GM18502 (cell line): ENCODE results near the gene SDHAF2.
"Not testable (repeated sequence)": the region's sequence is repeated elsewhere in the genome, so short reads cannot be mapped to it uniquely, and the experiment has no call there.

Experiments used
- ATAC-seq: cut with Tn5 transposase; IDR thresholded peaks from one replicate; pipeline ENCODE4 v1.9.1; 2021; ENCODE audit warnings: mild to moderate bottlenecking; ENCODE audit not compliant: unreplicated experiment, poor library complexity

The SDHAF2 gene

GRCh38 chr11:61474013-61474643 is 44.2 kb downstream of the SDHAF2 start:
- ATAC-seq = no peak

GRCh38 chr11:61475433-61475832 is 45.5 kb downstream of the SDHAF2 start:
- no peak for ATAC-seq

GRCh38 chr11:61476371-61476770 is 46.4 kb downstream of the SDHAF2 start:
- no peak for ATAC-seq

- no peak for ATAC-seq
Observed at GRCh38 chr11:61477126-61477525, 47.2 kb downstream of the SDHAF2 start.

DNA sequence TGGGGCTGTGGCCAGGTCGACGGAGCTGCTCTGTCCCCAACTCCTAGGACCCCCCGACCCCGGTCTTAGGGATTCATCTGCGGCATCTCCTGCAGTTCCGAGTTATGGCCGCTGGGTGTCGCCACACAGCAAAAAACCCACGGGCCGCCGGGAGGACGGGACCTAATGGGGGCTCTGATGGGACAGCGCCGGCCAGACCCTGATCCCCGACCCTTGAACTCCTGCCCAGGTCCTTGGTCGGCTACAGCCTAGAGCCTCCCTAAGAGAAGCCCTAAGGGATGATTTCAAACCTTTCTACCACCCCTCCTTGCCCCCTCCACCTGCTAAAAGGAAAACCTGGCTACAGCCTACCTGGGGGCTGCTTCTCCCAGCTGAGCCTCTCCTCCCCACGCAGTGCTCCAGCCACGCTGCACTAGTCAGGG is 47.8 kb downstream of the SDHAF2 start:
- ATAC-seq = no peak

DNA sequence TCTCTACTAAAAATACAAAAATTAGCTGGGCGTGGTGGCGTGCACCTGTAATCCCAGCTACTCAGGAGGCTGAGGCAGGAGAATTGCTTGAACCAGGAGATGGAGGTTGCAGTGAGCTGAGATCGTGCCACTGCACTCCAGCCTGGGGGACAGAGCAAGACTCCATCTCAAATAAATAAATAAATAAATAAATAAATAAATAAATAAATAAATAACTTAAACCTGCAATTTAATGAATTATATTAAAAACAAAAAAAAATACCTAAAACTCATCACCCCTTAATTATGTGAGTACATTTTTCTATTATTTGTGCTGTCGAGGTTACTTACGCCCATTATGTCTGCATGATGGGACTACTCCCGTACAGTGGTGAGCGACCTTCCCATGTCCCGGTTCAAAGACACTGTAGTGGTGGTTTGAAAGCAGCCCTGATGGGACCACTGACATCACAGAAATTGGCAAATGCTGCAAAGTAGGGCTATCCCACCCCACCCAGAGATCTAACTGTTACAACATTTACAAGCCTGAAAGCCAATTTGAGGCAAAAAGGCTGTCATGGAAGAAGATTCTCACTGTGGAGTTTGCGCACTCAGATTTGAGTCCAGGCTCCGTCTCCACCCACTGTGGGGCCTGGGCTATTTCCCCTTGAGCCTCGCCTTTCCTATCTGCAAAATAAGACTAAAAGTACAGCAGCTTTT is 49.6 kb downstream of the SDHAF2 start:
- ATAC-seq = not testable (repeated sequence)

- no peak for ATAC-seq
Observed at GRCh38 chr11:61480261-61480993, 50.5 kb downstream of the SDHAF2 start.

- no peak for ATAC-seq
Observed at GRCh38 chr11:61480994-61481335, 51.0 kb downstream of the SDHAF2 start.

DNA sequence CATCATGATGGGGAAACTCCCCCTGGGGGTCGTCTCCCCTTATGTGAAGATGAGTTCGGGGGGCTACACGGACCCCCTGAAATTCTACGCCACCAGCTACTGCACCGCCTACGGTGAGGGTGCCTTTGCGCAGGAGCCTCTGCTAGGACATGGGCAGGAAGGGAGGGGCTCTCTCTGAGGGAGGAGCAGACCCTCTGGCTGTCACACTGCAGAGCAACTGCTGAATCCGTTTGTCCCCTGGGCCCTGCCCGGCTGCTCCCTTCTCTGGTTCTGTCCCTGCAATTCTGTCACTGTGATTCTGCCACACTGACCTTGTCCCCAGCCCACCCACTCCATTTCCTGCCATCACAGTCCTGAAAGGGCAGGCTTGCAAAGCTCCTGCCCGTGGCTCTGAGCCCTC is 51.9 kb downstream of the SDHAF2 start:
- no peak for ATAC-seq

DNA sequence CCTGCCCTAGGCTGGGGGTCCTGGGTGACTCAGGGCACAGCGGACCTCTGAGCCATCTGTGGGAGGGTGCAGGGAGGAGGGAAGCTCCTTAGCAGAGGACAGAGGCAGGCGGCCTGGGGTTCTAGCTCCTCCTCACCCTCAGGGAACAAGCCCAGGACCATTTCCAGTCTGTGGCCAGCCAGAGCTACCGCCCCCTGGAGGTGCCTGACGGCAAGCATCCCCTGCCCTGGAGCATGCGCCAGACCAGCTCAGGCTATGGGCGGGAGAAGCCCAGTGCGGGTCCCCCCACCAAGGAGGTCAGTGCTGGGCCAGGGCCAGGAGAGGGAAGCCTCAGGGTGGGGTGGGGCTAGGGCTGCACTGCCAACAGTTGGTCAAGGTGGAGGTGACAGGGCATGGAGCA is 52.6 kb downstream of the SDHAF2 start:
- ATAC-seq = no peak

DNA sequence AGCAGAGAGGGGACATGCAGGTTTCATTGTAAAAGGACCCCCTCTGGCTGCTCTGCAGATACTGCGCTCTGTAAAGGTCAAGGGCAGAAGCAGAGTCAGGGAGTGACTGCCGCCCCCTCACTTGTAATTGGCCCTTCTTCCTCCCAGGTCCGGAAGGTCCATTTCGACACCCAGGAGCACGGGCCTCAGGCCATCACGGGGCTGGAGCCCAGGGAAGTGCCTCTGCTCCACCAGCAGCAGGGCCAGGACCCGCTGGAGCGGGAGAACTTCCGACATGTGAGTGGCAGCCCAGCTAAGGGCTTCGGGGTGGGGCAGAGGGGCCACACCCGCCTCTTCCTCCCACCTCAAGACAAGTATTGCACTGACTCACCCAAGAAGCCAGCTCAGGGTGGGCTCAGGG is 54.6 kb downstream of the SDHAF2 start:
- no peak for ATAC-seq

DNA sequence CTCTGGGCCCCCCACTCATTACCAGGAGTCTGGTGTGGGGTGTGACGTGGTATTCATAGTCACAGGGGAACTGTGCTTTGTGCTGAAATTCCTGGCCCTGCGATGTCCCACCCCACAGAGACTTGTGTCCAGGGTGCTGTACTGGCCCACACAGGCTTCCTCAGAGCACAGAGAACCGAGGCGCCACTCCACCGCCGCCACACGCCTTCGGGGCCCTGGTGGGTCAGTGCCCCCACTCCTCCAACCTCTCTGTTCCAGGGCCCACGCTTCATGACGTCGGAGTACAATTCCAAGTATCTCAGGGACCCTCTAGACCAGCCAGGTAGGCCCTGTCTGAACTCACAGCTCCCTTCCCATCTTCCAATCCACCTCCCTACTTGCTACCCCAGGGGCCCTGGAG is 55.2 kb downstream of the SDHAF2 start:
- no peak for ATAC-seq

GRCh38 chr11:61486011-61486620 is 56.2 kb downstream of the SDHAF2 start:
- ATAC-seq = no peak

- no peak for ATAC-seq
Observed at GRCh38 chr11:61486779-61487178, 56.9 kb downstream of the SDHAF2 start.

- no peak for ATAC-seq
Observed at GRCh38 chr11:61487342-61488025, 57.6 kb downstream of the SDHAF2 start.

DNA sequence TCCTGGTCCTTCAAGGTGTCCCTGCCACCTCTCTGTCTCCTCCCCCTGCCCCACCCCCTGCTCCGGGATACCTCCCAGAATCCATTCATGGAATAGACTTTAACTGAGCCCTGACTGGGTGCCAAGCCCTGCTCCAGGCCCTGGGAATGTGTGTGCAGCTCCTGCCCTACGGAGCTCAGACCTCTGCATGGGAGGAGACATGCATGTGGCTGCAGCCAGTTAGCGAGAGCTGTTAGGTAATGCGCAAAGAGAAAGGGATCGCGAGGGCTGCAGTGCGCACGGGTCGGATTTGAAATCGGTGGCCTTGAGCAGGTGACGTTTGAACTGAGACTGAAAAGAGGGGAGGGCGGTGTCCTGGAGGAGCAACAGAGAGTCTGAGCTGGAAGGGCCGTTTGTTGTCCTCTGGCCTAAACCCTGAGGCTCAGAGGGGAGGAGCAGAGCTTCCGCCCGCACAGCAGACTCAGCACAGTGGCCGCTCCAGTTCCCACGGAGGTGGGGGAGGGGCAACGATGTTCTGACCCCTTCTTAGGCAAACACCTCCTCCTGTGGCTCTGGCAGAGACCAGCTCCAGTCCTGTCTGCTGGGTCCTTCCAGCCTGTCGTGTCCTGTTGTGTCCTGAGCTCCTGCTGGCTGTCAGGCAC is 58.8 kb downstream of the SDHAF2 start:
- ATAC-seq = no peak

DNA sequence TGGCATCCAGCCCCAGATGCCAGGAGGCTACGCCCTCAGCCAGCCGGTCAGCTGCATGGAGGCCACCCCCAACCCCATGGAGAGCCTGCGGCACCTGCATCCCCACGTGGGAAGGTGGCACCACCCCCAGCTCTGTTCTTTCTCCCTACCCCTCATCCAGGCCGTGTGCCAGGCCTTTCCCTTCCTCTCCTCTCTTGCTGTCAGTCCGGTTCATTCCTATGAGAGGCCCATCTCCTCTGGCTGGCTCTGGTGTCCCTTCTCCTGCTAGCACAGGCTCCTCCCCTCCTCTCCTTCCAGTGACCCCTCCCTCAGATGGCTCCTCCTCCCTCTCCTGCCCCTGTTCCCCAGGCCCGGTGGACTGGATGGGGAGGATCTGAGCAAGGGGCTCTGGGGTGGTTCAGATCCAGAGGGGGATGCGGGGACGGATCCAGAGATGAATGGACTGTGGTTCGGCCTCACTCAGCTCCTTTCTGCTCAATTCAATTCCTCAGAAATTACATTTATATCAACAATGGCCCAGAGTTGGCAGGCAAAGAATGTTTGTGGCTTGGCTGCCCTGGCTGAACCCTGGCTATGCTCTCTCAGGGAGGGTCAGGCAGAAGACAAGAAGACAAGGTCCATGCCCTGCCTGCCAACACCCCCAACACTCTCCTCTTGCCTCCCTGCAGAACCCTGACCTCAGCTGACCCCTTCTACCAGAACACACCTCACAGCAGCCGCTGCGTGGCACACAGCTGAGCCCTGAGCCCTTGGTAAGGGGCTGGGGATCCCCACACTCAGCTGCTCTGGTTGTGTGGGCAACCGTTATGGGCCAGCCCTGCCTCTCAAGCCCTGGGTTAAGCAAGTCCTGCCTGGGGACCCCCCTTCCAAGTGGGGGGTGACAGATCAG is 60.2 kb downstream of the SDHAF2 start:
- no peak for ATAC-seq

DNA sequence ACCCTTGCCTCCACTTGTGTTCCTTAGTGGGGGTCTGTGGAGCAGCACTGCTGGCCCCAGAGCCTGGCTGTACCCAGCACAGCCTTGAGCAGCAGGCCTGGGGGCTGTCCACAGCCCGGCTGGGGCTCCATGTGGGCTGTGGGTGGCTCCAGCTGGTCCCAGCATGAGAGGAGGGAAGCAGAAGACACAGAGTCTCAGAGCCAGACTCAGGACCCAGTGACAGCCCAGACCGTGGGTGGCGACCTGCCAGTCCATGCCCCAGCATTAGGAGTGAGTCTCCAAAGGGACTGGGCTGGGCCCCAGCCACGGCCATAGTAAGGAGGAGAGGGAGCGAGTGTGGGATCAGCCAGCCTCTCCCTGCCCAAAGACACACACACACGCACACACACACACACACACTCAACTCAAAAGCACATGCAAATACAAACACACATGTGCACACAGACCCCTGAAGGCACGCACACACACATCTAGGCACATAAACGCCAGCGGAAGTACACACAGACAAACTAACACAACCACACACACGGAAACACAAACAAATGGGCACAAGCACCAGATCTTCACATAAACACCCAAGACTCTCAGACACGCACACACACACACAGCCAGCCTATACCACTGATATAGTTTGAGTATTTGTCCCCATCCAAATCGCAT is 61.9 kb downstream of the SDHAF2 start:
- no peak for ATAC-seq
